ENCODE data around the gene RPS6KA2. TPM values are rescaled to one million over a fixed set of nuclear protein-coding genes. Genes with fewer than 3 reads are reported as not detected.

Gene RPS6KA2
- total RNA-seq, 3 donors from 2014 or later (not counting 1 experiment from before 2014, with no cell fraction given), result 2.8 to 4.5 (median 2.9) TPM

GRCh38 chr6:166654573-166654972 is 27.5 kb upstream of the RPS6KA2 start:
- Mint-ChIP-seq H3K27me3 (ENCODE audit: low read depth in 2 of 2) (peaks cover 0 to 24% of the 10 kb centered on the region in 2 donors), H3K9me3 (no peaks in the 10 kb centered on the region), H3K4me3 (no peak overlapping the region), H3K36me3 (no peaks in the 10 kb centered on the region), H3K27ac (no peak overlapping the region), H3K4me1 (peaks cover 10 to 11% of the 10 kb centered on the region in 2 donors)
- H3K4me1 ChIP-seq (ENCODE audit: control insufficient read depth, insufficient read depth, low read length), result peaks cover 15% of the 10 kb centered on the region
- intact Hi-C loops (cut with micrococcal nuclease), result no loop called here
- no peak for TF ChIP-seq CTCF (IDR thresholded peaks at IDR 0.05)
- H3K4me3 ChIP-seq (ENCODE audit: low read length), result no peak overlapping the region
- H3K27ac ChIP-seq (ENCODE audit: low read length), result no peak overlapping the region
- WGBS (ENCODE audit: insufficient coverage), result 77% methylated on average over 6 of the region's 7 CpGs
- ATAC-seq (no peak), DNase-seq (no peak)
- no peaks in the 10 kb centered on the region for H3K9me3 ChIP-seq (ENCODE audit: control insufficient read depth, insufficient read depth, low read length)
- peaks cover 5% of the 10 kb centered on the region for H3K27me3 ChIP-seq (ENCODE audit: control insufficient read depth, insufficient read depth, low read length)
- H3K36me3 ChIP-seq (ENCODE audit: control insufficient read depth, insufficient read depth, low read length), result no peaks in the 10 kb centered on the region

GRCh38 chr6:166653639-166653941 is 26.5 kb upstream of the RPS6KA2 start:
- H3K4me3 Mint-ChIP-seq, result no peak overlapping the region
- WGBS (ENCODE audit: insufficient coverage), result 97% methylated on average over 3 of the region's 4 CpGs
- no peak overlapping the region for H3K27ac Mint-ChIP-seq
- no peaks in the 10 kb centered on the region for H3K9me3 ChIP-seq (ENCODE audit: control insufficient read depth, insufficient read depth, low read length)
- no peak overlapping the region for H3K4me3 ChIP-seq (ENCODE audit: low read length)
- ATAC-seq, result no peak
- no peak for TF ChIP-seq CTCF (IDR thresholded peaks at IDR 0.05)
- no peak for DNase-seq
- intact Hi-C loops (cut with micrococcal nuclease), result no loop called here
- no peaks in the 10 kb centered on the region for H3K36me3 Mint-ChIP-seq
- H3K4me1 ChIP-seq (ENCODE audit: control insufficient read depth, insufficient read depth, low read length), result peaks cover 15% of the 10 kb centered on the region
- H3K9me3 Mint-ChIP-seq, result no peaks in the 10 kb centered on the region
- peaks cover 0 to 17% of the 10 kb centered on the region in 2 donors for H3K27me3 Mint-ChIP-seq (ENCODE audit: low read depth in 2 of 2)
- H3K27me3 ChIP-seq (ENCODE audit: control insufficient read depth, insufficient read depth, low read length), result peaks cover 5% of the 10 kb centered on the region
- H3K4me1 Mint-ChIP-seq, result peaks cover 10 to 11% of the 10 kb centered on the region in 2 donors
- H3K27ac ChIP-seq (ENCODE audit: low read length), result no peak overlapping the region
- H3K36me3 ChIP-seq (ENCODE audit: control insufficient read depth, insufficient read depth, low read length), result no peaks in the 10 kb centered on the region

GRCh38 chr6:166650824-166651807 is 24.1 kb upstream of the RPS6KA2 start:
- H3K36me3 Mint-ChIP-seq, result no peaks in the 10 kb centered on the region
- Histone ChIP-seq H3K36me3 (ENCODE audit: control insufficient read depth, insufficient read depth, low read length) (no peaks in the 10 kb centered on the region), H3K4me1 (ENCODE audit: control insufficient read depth, insufficient read depth, low read length) (peaks cover under 1% of the 10 kb centered on the region), H3K27me3 (ENCODE audit: control insufficient read depth, insufficient read depth, low read length) (no peaks in the 10 kb centered on the region), H3K4me3 (ENCODE audit: low read length) (no peak overlapping the region), H3K27ac (ENCODE audit: low read length) (no peak overlapping the region), H3K9me3 (ENCODE audit: control insufficient read depth, insufficient read depth, low read length) (no peaks in the 10 kb centered on the region)
- no peak for ATAC-seq
- DNase-seq, result no peak
- no peaks in the 10 kb centered on the region for H3K4me1 Mint-ChIP-seq
- H3K27me3 Mint-ChIP-seq (ENCODE audit: low read depth in 2 of 2), result no peaks in the 10 kb centered on the region
- WGBS (ENCODE audit: insufficient coverage), result 92% methylated on average over 10 of the region's 12 CpGs
- intact Hi-C loops (cut with micrococcal nuclease), result no loop called here
- no peaks in the 10 kb centered on the region for H3K9me3 Mint-ChIP-seq
- H3K27ac Mint-ChIP-seq, result no peak overlapping the region
- H3K4me3 Mint-ChIP-seq, result no peak overlapping the region
- TF ChIP-seq CTCF (IDR thresholded peaks at IDR 0.05), result no peak

Measured in natural killer cell (primary cell).